Measurements from ENCODE around the gene KIR3DL2. TPM values are rescaled to one million over a fixed set of nuclear protein-coding genes. Genes with fewer than 3 reads are reported as not detected.
"Not testable (repeated sequence)": the region's sequence is repeated elsewhere in the genome, so short reads cannot be mapped to it uniquely, and the experiment has no call there.

Gene KIR3DL2
- total RNA-seq, 3 donors from 2014 or later = 0.22 to 0.26 TPM; not detected in 1

DNA sequence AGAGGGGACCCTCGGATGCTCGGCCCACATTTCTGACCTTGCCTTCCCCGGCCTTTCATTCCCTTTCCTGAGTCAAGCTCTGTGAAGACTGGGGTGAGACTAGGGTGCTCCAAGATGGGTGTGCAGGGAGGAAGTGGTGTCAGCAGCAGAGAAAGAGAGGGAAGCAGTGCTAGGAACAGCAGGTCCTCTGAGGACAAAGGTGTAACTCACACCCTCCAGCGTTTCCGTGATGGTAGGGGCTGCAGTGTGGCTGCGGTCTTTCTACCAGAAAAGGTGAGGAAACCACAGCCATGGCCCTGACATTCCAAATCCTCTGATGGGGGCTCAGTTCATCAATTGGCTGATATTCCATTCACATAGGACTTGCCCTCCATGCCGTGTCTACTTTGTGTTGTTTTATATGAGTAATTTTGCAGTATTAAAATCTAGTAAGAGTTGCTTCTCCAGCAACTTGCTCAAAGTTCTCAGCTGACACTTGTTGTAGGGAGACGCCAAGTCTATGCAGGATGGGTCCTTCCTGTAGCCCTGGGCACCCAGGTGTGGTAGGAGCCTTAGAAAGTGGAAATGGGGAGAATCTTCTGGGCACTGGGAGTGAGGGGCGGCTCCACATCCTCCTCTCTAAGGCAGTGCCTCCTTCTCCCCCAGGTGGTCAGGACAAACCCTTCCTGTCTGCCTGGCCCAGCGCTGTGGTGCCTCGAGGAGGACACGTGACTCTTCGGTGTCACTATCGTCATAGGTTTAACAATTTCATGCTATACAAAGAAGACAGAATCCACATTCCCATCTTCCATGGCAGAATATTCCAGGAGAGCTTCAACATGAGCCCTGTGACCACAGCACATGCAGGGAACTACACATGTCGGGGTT, 32.3 kb upstream of the KIR3DL2 start:
- no peak for DNase-seq
- Histone ChIP-seq H3K4me1 (ENCODE audit: low read depth) (no peaks in the 10 kb centered on the region), H3K9me3 (no peaks in the 10 kb centered on the region), H3K36me3 (ENCODE audit: low read depth) (no peaks in the 10 kb centered on the region), H3K4me3 (no peak overlapping the region)
- TF ChIP-seq, protein P1, sequence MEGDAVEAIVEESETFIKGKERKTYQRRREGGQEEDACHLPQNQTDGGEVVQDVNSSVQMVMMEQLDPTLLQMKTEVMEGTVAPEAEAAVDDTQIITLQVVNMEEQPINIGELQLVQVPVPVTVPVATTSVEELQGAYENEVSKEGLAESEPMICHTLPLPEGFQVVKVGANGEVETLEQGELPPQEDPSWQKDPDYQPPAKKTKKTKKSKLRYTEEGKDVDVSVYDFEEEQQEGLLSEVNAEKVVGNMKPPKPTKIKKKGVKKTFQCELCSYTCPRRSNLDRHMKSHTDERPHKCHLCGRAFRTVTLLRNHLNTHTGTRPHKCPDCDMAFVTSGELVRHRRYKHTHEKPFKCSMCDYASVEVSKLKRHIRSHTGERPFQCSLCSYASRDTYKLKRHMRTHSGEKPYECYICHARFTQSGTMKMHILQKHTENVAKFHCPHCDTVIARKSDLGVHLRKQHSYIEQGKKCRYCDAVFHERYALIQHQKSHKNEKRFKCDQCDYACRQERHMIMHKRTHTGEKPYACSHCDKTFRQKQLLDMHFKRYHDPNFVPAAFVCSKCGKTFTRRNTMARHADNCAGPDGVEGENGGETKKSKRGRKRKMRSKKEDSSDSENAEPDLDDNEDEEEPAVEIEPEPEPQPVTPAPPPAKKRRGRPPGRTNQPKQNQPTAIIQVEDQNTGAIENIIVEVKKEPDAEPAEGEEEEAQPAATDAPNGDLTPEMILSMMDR (IDR thresholded peaks at IDR 0.05) = no peak
- intact Hi-C loops (cut with DNase I, micrococcal nuclease) = no loop called here
- no peak for ATAC-seq

DNA sequence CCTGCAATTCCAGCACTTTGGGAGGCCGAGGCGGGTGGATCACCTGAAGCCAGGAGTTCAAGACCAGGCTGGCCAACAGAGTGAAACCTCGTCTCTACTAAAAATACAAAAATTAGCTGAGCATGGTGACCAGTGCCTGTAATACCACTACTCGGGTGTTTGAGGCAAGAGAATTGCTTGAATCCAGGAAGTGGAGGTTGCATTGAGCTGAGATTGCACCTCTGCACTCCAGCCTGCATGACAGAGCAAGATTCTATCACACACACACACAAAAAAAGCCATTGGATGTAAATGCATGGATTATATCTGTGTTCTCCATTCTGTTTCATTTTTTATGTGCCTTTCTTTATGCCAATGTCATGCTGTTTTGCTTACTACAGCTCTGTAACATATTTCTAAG, 25.8 kb upstream of the KIR3DL2 start:
- DNase-seq; intact Hi-C loops (cut with DNase I, micrococcal nuclease); H3K4me1 ChIP-seq (ENCODE audit: low read depth); H3K4me3 ChIP-seq; ATAC-seq; H3K9me3 ChIP-seq; H3K36me3 ChIP-seq (ENCODE audit: low read depth): not testable (repeated sequence)

DNA sequence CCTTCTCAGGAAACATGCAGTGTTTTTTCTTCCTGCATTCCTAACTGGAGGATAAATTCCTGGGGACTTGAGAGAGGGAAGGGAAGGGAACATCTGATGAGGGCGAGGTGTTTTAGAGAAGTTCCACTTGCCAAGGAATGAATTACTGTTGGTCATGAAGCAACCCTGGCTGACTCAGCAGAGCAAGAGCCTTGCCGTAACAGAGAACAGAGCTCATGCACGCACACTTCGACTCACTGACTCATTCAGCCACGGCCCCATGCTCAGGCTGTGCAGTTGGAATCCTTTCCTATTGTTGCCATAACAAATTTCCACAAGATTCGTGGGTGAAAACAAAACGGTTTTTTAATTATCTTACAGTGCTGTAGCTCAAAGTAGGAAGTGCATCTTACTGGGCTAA, 24.9 kb upstream of the KIR3DL2 start:
- H3K4me1 ChIP-seq (ENCODE audit: low read depth); DNase-seq; H3K36me3 ChIP-seq (ENCODE audit: low read depth); H3K9me3 ChIP-seq; ATAC-seq; H3K4me3 ChIP-seq; intact Hi-C loops (cut with DNase I, micrococcal nuclease): not testable (repeated sequence)

DNA sequence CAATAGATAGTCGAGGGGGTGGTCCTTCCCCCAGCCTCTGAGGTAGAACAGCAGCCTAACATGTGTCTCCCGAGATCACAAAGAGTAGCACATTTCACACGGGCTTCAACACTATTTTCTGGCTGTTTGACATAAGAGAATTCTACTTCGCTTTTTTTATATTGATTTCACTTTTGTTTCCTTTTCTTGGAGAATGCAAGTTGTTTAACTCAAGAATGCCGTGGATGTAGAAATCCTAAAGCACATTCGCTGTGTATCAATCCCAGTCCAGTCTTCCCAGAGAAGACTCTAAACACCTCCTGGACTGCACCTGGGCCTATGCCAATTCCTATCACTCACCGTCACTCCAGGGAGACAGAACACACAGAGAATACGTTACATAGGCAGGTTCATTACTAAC, 22.2 kb upstream of the KIR3DL2 start:
- H3K9me3 ChIP-seq; ATAC-seq; H3K36me3 ChIP-seq (ENCODE audit: low read depth); H3K4me1 ChIP-seq (ENCODE audit: low read depth); DNase-seq; H3K4me3 ChIP-seq; intact Hi-C loops (cut with DNase I, micrococcal nuclease): not testable (repeated sequence)

DNA sequence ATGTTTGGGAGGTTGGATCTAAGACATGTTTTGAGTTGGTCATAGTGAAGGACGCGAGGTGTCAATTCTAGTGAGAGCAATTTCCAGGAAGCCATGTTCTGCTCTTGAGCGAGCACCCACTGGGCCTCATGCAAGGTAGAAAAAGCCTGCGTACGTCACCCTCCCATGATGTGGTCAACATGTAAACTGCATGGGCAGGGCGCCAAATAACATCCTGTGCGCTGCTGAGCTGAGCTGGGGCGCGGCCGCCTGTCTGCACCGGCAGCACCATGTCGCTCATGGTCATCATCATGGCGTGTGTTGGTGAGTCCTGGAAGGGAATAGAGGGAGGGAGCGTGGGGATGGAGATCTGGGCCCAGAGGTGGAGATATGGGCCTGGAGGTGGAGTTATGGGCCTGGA, 17.7 kb upstream of the KIR3DL2 start, which contains the start of gene KIR2DS4:
Gene KIR2DS4, plus strand, starts transcription at position 181 of the 400 bp plus-strand sequence.
- ATAC-seq; H3K4me3 ChIP-seq; DNase-seq; H3K9me3 ChIP-seq; intact Hi-C loops (cut with DNase I, micrococcal nuclease); H3K4me1 ChIP-seq (ENCODE audit: low read depth); H3K36me3 ChIP-seq (ENCODE audit: low read depth): not testable (repeated sequence)

DNA sequence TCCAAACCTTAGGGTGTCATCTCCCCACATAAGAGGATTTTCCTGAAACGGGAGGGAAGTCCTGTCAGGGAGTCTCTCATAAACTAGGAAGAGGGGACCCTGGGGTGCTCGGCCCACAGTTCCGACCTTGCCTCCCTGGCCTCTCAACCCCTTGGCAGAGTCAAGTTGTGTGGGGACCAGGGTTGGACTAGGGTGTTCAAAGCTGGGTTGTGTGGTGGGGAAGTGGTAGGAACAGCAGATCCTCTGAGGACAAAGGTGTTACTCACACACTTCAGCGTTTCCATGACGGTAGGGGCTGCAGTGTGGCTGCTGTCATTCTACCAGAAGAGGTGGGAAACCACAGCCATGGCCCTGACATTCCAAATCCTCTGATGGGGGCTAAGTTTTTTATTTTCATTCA, 15.1 kb upstream of the KIR3DL2 start:
- intact Hi-C loops (cut with DNase I, micrococcal nuclease); DNase-seq; ATAC-seq; H3K4me1 ChIP-seq (ENCODE audit: low read depth); H3K36me3 ChIP-seq (ENCODE audit: low read depth); H3K9me3 ChIP-seq; H3K4me3 ChIP-seq: not testable (repeated sequence)

DNA sequence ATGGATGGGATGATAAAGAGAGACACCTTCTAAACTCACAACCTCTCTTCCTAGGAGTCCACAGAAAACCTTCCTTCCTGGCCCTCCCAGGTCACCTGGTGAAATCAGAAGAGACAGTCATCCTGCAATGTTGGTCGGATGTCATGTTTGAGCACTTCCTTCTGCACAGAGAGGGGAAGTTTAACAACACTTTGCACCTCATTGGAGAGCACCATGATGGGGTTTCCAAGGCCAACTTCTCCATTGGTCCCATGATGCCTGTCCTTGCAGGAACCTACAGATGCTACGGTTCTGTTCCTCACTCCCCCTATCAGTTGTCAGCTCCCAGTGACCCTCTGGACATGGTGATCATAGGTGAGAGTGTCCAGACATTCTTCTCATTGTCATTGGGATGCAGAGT, 12.7 kb upstream of the KIR3DL2 start:
- H3K4me1 ChIP-seq (ENCODE audit: low read depth); DNase-seq; ATAC-seq; H3K4me3 ChIP-seq; H3K36me3 ChIP-seq (ENCODE audit: low read depth); intact Hi-C loops (cut with DNase I, micrococcal nuclease); H3K9me3 ChIP-seq: not testable (repeated sequence)

DNA sequence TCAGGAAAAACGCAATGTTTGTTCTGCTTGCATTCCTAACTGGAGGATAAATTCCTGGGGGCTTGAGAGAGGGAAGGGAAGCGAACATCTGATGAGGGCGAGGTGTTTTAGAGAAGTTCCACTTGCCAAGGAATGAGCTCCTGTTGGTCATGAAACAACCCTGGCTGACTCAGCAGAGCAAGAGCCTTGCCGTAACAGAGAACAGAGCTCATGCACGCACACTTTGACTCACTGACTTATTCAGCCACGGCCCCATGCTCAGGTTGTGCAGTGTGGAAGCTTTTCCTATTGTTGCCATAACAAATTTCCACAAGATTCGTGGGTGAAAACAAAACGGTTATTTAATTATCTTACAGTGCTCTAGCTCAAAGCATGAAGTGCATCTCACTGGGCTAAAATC, 7.1 kb upstream of the KIR3DL2 start:
- intact Hi-C loops (cut with DNase I, micrococcal nuclease); H3K4me3 ChIP-seq; DNase-seq; H3K36me3 ChIP-seq (ENCODE audit: low read depth); H3K4me1 ChIP-seq (ENCODE audit: low read depth); ATAC-seq; H3K9me3 ChIP-seq: not testable (repeated sequence)

DNA sequence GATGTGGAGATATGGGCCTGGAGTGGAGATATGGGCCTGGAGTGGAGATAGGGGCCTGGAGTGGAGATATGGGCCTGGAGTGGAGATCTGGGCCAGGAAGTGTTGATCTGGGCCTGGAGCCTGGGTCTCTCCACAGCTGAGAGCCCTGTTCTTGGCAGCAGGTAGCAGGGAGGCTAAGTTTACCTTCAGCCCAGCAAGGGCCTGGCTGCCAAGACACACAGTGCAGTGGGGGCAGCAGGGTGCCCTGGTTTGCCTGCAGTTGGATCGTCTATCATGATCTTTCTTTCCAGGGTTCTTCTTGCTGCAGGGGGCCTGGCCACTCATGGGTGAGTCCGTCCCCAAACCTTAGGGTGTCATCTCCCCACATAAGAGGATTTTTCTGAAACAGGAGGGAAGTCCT, 687 bp downstream of the KIR3DL2 start:
- no peaks in the 10 kb centered on the region for H3K36me3 ChIP-seq (ENCODE audit: low read depth)
- intact Hi-C loops (cut with DNase I, micrococcal nuclease) = no loop called here
- H3K4me1 ChIP-seq (ENCODE audit: low read depth) = no peaks in the 10 kb centered on the region
- no peak for DNase-seq
- H3K9me3 ChIP-seq = no peaks in the 10 kb centered on the region
- no peak overlapping the region for H3K4me3 ChIP-seq
- TF ChIP-seq, protein P1 (IDR thresholded peaks at IDR 0.05) = no peak
- ATAC-seq = no peak
